Measurements from ENCODE around the gene ABCC4. TPM values are rescaled to one million over a fixed set of nuclear protein-coding genes. Genes with fewer than 3 reads are reported as not detected.

Gene ABCC4
- total and polyA plus RNA-seq, 4 donors: 0.74 to 22.5 (median 2.0) TPM

DNA sequence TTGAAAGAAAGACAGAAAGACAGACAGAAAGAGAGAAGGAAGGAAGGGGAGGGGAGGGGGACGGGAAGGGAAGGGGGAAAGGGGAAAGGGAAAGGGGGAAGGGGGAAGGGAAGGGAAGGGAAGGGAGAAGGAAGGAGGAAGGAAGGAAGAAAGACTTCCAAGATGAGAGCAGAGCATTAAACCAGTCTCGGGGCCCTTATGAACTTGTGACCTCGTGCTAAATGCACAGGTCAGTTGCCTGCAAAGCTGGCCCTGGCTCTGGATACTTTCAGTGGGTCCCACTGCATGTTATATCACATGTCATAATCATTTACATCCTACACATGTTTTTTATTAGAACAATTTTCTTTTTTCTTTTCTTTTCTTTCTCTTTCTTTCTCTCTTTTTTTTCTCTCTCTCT is 24.2 kb upstream of the ABCC4 start:
- DNase-seq (ENCODE audit: low spot score): no peak
- H3K27me3 ChIP-seq (ENCODE audit: control insufficient read depth in 4 of 4, insufficient read depth in 4 of 4, low read length in 3 of 4): no peaks in the 10 kb centered on the region
- H3K36me3 ChIP-seq (ENCODE audit: control insufficient read depth in 4 of 4, insufficient read depth in 3 of 4, low read depth in 1 of 4, low read length in 3 of 4): no peaks in the 10 kb centered on the region
- H3K9ac ChIP-seq (ENCODE audit: low read depth in 1 of 2, low read length in 2 of 2): no peak overlapping the region
- 74% methylated on average over 3 of the region's 3 CpGs for WGBS
- TF ChIP-seq HNF4A (conservative IDR thresholded peaks at IDR 0.05) (no peak), RAD21 (IDR thresholded peaks at IDR 0.05) (no peak), REST (IDR thresholded peaks at IDR 0.05) (no peak), GABPA (IDR thresholded peaks at IDR 0.05 in 1 of 2, conservative IDR thresholded peaks at IDR 0.05 in 1 of 2) (no peak), NR2F2 (IDR thresholded peaks at IDR 0.05) (no peak), EGR1 (IDR thresholded peaks at IDR 0.05; ENCODE audit: low read depth in 2 of 2) (no peak), TAF1 (conservative IDR thresholded peaks at IDR 0.05) (no peak), SP1 (IDR thresholded peaks at IDR 0.05) (no peak)
- TF ChIP-seq, protein P1, sequence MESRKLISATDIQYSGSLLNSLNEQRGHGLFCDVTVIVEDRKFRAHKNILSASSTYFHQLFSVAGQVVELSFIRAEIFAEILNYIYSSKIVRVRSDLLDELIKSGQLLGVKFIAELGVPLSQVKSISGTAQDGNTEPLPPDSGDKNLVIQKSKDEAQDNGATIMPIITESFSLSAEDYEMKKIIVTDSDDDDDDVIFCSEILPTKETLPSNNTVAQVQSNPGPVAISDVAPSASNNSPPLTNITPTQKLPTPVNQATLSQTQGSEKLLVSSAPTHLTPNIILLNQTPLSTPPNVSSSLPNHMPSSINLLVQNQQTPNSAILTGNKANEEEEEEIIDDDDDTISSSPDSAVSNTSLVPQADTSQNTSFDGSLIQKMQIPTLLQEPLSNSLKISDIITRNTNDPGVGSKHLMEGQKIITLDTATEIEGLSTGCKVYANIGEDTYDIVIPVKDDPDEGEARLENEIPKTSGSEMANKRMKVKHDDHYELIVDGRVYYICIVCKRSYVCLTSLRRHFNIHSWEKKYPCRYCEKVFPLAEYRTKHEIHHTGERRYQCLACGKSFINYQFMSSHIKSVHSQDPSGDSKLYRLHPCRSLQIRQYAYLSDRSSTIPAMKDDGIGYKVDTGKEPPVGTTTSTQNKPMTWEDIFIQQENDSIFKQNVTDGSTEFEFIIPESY (IDR thresholded peaks at IDR 0.05): no peak
- TF ChIP-seq, protein P2, sequence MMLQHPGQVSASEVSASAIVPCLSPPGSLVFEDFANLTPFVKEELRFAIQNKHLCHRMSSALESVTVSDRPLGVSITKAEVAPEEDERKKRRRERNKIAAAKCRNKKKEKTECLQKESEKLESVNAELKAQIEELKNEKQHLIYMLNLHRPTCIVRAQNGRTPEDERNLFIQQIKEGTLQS (IDR thresholded peaks at IDR 0.05): no peak
- H3K9me3 ChIP-seq (ENCODE audit: control insufficient read depth in 4 of 4, low read length in 3 of 4): no peaks in the 10 kb centered on the region
- peaks cover 0 to 7% (median 0%) of the 10 kb centered on the region in 4 donors for H3K4me1 ChIP-seq (ENCODE audit: control insufficient read depth in 4 of 4, insufficient read depth in 4 of 4, low read length in 3 of 4)
- H3K4me3 ChIP-seq (ENCODE audit: low read depth in 1 of 3, low read length in 3 of 3): no peak overlapping the region
- no peak overlapping the region for H3K27ac ChIP-seq (ENCODE audit: low read depth in 1 of 2, low read length in 2 of 2)

GRCh38 chr13:95323930-95324662 is 22.8 kb upstream of the ABCC4 start:
- TF ChIP-seq GABPA (IDR thresholded peaks at IDR 0.05 in 1 of 2, conservative IDR thresholded peaks at IDR 0.05 in 1 of 2) (no peak), NR2F2 (IDR thresholded peaks at IDR 0.05) (no peak), RAD21 (IDR thresholded peaks at IDR 0.05) (no peak), HNF4G (IDR thresholded peaks at IDR 0.05) (no peak), CTCF (IDR thresholded peaks at IDR 0.05; ENCODE audit: low read depth, low read length, missing input control) (no peak), REST (IDR thresholded peaks at IDR 0.05) (no peak), TAF1 (conservative IDR thresholded peaks at IDR 0.05) (no peak)
- TF ChIP-seq, protein P1 (IDR thresholded peaks at IDR 0.05): no peak
- H3K4me1 ChIP-seq (ENCODE audit: control insufficient read depth in 4 of 4, insufficient read depth in 4 of 4, low read length in 3 of 4): peaks cover 0 to 16% (median 2%) of the 10 kb centered on the region in 4 donors

More at GRCh38 chr13:95323930-95324662, 22.8 kb upstream of the ABCC4 start:
- no peak overlapping the region for H3K4me3 ChIP-seq (ENCODE audit: low read depth in 1 of 3, low read length in 3 of 3)
- no peak overlapping the region for H3K27ac ChIP-seq (ENCODE audit: low read depth in 1 of 2, low read length in 2 of 2)
- H3K27me3 ChIP-seq (ENCODE audit: control insufficient read depth in 4 of 4, insufficient read depth in 4 of 4, low read length in 3 of 4): no peaks in the 10 kb centered on the region
- no peak for DNase-seq (ENCODE audit: low spot score)
- WGBS: 79% methylated on average over 16 of the region's 16 CpGs
- H3K9me3 ChIP-seq (ENCODE audit: control insufficient read depth in 4 of 4, low read length in 3 of 4): no peaks in the 10 kb centered on the region
- no peaks in the 10 kb centered on the region for H3K36me3 ChIP-seq (ENCODE audit: control insufficient read depth in 4 of 4, insufficient read depth in 3 of 4, low read depth in 1 of 4, low read length in 3 of 4)
- H3K9ac ChIP-seq (ENCODE audit: low read depth in 1 of 2, low read length in 2 of 2): no peak overlapping the region
